DOHH2 (cell line): ENCODE results near the gene OR1D5.

Source experiments
- H3F3A ChIP-seq: fragments of 200-600 bp; sonication (generic), shearing (Covaris generic); 2 replicates; pipeline ENCODE4 v1.6.0; 2016; ENCODE audit warnings: antibody characterized with exemption, mild to moderate bottlenecking; ENCODE audit not compliant: control insufficient read depth, insufficient read depth
- H3K27ac ChIP-seq: fragments of 200-600 bp; sonication (generic); 2 replicates; pipeline ENCODE4 v1.5.1; 2014; ENCODE audit warnings: low read depth, mild to moderate bottlenecking, low read length, moderate library complexity
- H3K27me3 ChIP-seq: fragments of 200-600 bp; sonication (generic); 2 replicates; pipeline ENCODE4 v1.6.1; 2014; ENCODE audit warnings: mild to moderate bottlenecking, low read length, mixed read lengths; ENCODE audit not compliant: control insufficient read depth
- H3K36me3 ChIP-seq: fragments of 200-600 bp; sonication (generic); 2 replicates; pipeline ENCODE4 v1.6.1; 2014; ENCODE audit warnings: mild to moderate bottlenecking, low read length, moderate library complexity, mixed read lengths; ENCODE audit not compliant: control insufficient read depth
- H3K4me1 ChIP-seq: fragments of 200-600 bp; sonication (generic); 2 replicates; pipeline ENCODE4 v1.6.1; 2014; ENCODE audit warnings: mild to moderate bottlenecking, low read length, mixed read lengths; ENCODE audit not compliant: control insufficient read depth
- H3K4me2 ChIP-seq: fragments of 200-600 bp; sonication (generic); 2 replicates; pipeline ENCODE4 v1.6.0; 2014; ENCODE audit warnings: mild to moderate bottlenecking, low read length, moderate library complexity
- H3K4me3 ChIP-seq: fragments of 200-600 bp; sonication (generic); 2 replicates; pipeline ENCODE4 v1.5.1; 2014; ENCODE audit warnings: mild to moderate bottlenecking, low read length, mixed read lengths
- H3K79me2 ChIP-seq: fragments of 200-600 bp; sonication (generic); 2 replicates; pipeline ENCODE4 v1.6.1; 2014; ENCODE audit warnings: mild to moderate bottlenecking, low read length, mixed read lengths; ENCODE audit not compliant: control insufficient read depth
- H3K9me2 ChIP-seq: fragments of 200-600 bp; sonication (generic); replicated peaks from 2 replicates; pipeline ENCODE4 v1.6.1; 2014; ENCODE audit warnings: mild to moderate bottlenecking, low read length, mixed read lengths; ENCODE audit not compliant: control insufficient read depth
- H3K9me3 ChIP-seq: fragments of 200-600 bp; sonication (generic); 2 replicates; pipeline ENCODE4 v1.6.1; 2014; ENCODE audit warnings: antibody characterized with exemption, low read length, mixed read lengths; ENCODE audit not compliant: control insufficient read depth, insufficient read depth
- H4K20me1 ChIP-seq: fragments of 200-600 bp; sonication (generic); 2 replicates; pipeline ENCODE4 v1.6.0; 2014; ENCODE audit warnings: low read depth, mild to moderate bottlenecking, antibody characterized with exemption, low read length, moderate library complexity; ENCODE audit not compliant: control insufficient read depth, insufficient read depth
- CTCF ChIP-seq: fragments of 200-600 bp; sonication (generic); IDR thresholded peaks from one replicate; pipeline ENCODE4 v1.5.1; 2014; ENCODE audit warnings: antibody characterized with exemption, mild to moderate bottlenecking, low read depth, low read length; ENCODE audit not compliant: poor library complexity, severe bottlenecking
- EZH2phosphoT487 ChIP-seq: fragments of 200-600 bp; sonication (generic); IDR thresholded peaks from 2 replicates; pipeline ENCODE4 v1.6.1; 2017; ENCODE audit warnings: borderline replicate concordance, mild to moderate bottlenecking, antibody characterized with exemption, low read length, moderate library complexity, mixed read lengths

The OR1D5 gene

DNA sequence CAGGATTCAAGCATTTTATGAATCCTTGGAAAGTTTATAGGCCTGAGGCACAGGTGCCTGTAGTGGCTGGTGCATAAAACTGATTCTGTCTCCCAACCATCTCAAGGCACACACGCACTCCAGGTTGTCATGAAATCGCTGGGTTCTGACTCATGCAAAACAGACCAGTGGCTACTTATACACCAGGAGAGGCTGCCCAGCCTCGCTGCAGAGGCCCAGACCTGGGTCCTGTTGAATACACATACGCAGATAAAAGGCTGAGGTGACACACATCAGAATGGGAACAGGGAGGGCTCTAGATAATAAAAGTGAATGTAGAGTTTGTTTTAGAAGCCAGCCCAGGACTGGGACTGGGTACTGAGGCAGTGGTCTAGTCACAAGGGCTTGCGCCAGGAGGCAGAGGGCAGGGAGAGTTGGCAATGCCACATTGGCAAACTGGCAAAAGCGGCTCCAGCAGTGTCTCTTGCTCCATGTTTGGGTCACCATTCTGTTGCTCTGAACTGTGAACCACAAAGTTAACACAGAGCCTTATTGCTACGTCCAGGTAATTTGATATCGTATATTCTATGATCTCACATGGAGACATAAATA lies 13.6 kb downstream of the OR1D5 start:
- Histone ChIP-seq H3K79me2 (no peaks in the 10 kb centered on the region), H3K9me2 (no peaks in the 10 kb centered on the region), H3K4me3 (no peak overlapping the region), H3K4me1 (peaks cover 8% of the 10 kb centered on the region), H3K27ac (no peak overlapping the region), H3K36me3 (no peaks in the 10 kb centered on the region), H3K4me2 (no peak overlapping the region), H3K9me3 (peaks cover under 1% of the 10 kb centered on the region; the same call in 1 of the 2 replicates), H4K20me1 (no peaks in the 10 kb centered on the region), H3F3A (no peaks in the 10 kb centered on the region), H3K27me3 (no peaks in the 10 kb centered on the region)
- TF ChIP-seq EZH2phosphoT487 (no peak), CTCF (no peak)

- Histone ChIP-seq H3K4me2 (peak overlapping the region; percentile 70), H3K36me3 (no peaks in the 10 kb centered on the region), H3K4me3 (peak overlapping the region; percentile 68), H3K79me2 (no peaks in the 10 kb centered on the region), H3K4me1 (peaks cover 8% of the 10 kb centered on the region), H3K9me2 (no peaks in the 10 kb centered on the region), H3F3A (no peaks in the 10 kb centered on the region), H3K27ac (no peak overlapping the region), H3K27me3 (no peaks in the 10 kb centered on the region), H3K9me3 (peaks cover 10% of the 10 kb centered on the region), H4K20me1 (no peaks in the 10 kb centered on the region)
- TF ChIP-seq CTCF = peak; percentile 64
- TF ChIP-seq EZH2phosphoT487 = no peak
Observed at GRCh38 chr17:3048727-3049471, 14.5 kb downstream of the OR1D5 start.

DNA sequence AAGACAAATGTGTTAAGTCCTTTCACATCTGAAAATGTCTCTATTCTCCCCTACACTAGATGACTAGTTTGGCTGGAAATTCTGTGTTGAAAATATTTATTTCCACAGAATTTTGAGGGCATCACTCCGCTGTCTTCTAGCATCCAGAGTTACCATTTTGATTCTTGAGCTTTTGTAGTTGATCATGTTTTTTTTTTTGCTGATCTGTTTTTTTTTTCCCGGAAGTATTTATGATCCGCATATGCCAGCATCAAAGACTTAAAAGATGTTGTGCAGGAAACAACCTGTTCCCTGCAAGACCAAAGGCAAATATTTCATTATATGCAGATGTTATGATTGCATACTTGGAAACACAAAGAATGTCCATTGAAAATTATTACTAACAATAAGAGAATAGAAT lies 16.7 kb downstream of the OR1D5 start:
- Histone ChIP-seq H3K27me3 (no peaks in the 10 kb centered on the region), H3K9me2 (no peaks in the 10 kb centered on the region), H3K9me3 (peaks cover 20% of the 10 kb centered on the region), H4K20me1 (no peaks in the 10 kb centered on the region), H3K36me3 (no peaks in the 10 kb centered on the region), H3K4me3 (no peak overlapping the region), H3K79me2 (no peaks in the 10 kb centered on the region), H3K27ac (no peak overlapping the region), H3F3A (no peaks in the 10 kb centered on the region), H3K4me1 (peaks cover 8% of the 10 kb centered on the region), H3K4me2 (no peak overlapping the region)
- TF ChIP-seq CTCF = no peak
- no peak for TF ChIP-seq EZH2phosphoT487
